HCT116 (cell line): ENCODE data around the gene LRATD1.

Experiments
- CEBPB ChIP-seq: IDR thresholded peaks from 2 replicates; pipeline ENCODE4 v1.6.1; 2012; ENCODE audit warnings: low read depth
- EZH2 ChIP-seq: fragments of 200-600 bp; sonication (generic); IDR thresholded peaks from 2 replicates; pipeline ENCODE4 v1.6.1; 2017; ENCODE audit warnings: antibody characterized with exemption, mixed run types
- POLR2A ChIP-seq: IDR thresholded peaks from 2 replicates; pipeline ENCODE4 v1.7.0; 2011; ENCODE audit warnings: borderline replicate concordance; ENCODE audit not compliant: insufficient read depth, insufficient read length; ENCODE audit errors: extremely low read depth
- TF ChIP-seq, protein P1 (sequence below), 3 experiments: fragments of 200-600 bp in 1 of 3; sonication (generic) in 1 of 3; IDR thresholded peaks in 2 of 3; conservative IDR thresholded peaks in 1 of 3; 2 replicates each; pipeline ENCODE4 v1.5.1; 2012 to 2017; ENCODE audit warnings: low read depth in 2 of 3, low read length in 2 of 3, antibody characterized with exemption in 1 of 3, borderline replicate concordance in 1 of 3, control low read depth in 1 of 3, mild to moderate bottlenecking in 1 of 3, mixed read lengths in 1 of 3, mixed run types in 1 of 3, moderate library complexity in 1 of 3; ENCODE audit not compliant: insufficient read depth in 1 of 3
- TF ChIP-seq, protein P2 (sequence below): IDR thresholded peaks from 2 replicates; pipeline ENCODE4 v1.6.1; 2012

DNA sequence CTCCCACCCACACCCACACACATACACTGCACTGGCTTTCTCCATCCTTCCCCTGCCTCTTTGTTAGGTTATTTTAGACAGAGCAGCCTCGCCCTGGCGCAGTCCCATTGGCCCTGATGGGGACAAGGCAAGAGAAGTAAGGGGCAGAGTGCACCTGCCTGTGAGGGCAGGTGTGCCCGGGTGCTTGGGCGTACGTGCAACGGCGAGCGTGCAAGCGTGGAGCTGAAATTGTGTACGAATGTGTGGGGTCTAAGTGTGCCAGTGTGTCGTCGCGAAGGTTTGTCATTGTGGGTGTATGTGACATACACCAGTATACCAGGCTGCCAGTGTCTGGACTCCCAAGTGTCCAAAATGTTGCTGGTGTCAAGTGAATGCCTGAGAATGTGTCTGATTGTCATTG is 544 bp downstream of the LRATD1 start:
- TF ChIP-seq EZH2 (no peak), POLR2A (no peak), CEBPB (no peak)
- TF ChIP-seq, protein P1, sequence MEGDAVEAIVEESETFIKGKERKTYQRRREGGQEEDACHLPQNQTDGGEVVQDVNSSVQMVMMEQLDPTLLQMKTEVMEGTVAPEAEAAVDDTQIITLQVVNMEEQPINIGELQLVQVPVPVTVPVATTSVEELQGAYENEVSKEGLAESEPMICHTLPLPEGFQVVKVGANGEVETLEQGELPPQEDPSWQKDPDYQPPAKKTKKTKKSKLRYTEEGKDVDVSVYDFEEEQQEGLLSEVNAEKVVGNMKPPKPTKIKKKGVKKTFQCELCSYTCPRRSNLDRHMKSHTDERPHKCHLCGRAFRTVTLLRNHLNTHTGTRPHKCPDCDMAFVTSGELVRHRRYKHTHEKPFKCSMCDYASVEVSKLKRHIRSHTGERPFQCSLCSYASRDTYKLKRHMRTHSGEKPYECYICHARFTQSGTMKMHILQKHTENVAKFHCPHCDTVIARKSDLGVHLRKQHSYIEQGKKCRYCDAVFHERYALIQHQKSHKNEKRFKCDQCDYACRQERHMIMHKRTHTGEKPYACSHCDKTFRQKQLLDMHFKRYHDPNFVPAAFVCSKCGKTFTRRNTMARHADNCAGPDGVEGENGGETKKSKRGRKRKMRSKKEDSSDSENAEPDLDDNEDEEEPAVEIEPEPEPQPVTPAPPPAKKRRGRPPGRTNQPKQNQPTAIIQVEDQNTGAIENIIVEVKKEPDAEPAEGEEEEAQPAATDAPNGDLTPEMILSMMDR (IDR thresholded peaks at IDR 0.05 in 2 of 3, conservative IDR thresholded peaks at IDR 0.05 in 1 of 3; ENCODE audit: borderline replicate concordance in 1 of 3, insufficient read depth in 1 of 3, low read depth in 2 of 3, low read length in 2 of 3), result no peak
- TF ChIP-seq, protein P2, sequence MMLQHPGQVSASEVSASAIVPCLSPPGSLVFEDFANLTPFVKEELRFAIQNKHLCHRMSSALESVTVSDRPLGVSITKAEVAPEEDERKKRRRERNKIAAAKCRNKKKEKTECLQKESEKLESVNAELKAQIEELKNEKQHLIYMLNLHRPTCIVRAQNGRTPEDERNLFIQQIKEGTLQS, result no peak
